NCI-H2227 (cell line): Measurements from ENCODE around the gene TRRAP.
A peak's percentile ranks its signal among the peaks of the same experiment; 100 is the strongest.
"Not testable (repeated sequence)": the region's sequence is repeated elsewhere in the genome, so short reads cannot be mapped to it uniquely, and the experiment has no call there.

Experiments used
- DNase-seq: peaks from one replicate; lab custom pipeline; 2025; ENCODE audit not compliant: unreplicated experiment; lab: John Stamatoyannopoulos, UW

TRRAP gene

DNA sequence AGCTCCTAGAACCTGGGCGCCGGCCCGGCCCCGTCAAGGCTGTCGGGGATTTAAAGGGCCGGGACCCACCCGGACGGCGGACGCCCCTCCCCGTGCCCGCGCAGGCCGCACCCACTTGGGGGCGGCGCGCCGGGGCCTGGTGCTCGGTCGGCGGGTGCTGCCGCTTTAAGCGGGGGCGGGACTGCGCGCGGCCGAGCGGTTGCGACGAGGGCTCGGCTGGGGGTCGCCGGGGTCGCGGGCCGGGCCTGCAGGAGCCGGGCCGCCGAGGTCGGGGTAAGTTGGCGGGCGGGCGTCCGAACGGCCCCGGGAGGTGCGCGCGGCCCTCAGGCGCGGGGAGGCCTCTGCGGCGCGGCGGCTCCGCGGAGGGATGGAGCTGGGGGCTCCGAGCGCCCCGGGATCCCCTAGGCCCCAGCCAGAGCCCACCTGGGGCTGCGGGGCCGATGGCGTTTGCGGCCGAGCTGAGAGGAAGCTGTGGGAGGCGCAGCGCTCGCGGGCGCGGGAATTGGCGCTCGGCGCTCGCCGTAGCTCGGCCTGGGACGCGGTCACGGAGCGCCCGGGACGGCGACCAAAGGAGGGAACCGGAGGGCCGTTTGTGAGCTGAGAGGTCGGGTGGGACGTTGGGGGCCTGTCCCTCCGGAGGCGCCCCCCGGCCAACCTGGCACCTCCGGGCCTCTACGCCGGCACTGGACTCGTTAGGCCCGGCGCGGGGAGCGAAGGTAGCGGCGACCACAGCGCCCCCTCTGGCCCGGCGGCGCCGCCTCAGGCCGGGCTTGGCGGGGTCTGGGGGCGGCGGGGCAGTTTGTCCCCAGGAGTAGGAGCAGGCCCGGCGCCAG is at the start of gene TRRAP:
TRRAP (plus strand) TSS at position 168 of the 833 bp plus-strand sequence. CDS start 2,619 bp downstream, outside the sequence.
- peak; percentile 92 for DNase-seq

- DNase-seq, result no peak
These were observed 47.3 kb upstream of the TRRAP start for GRCh38 chr7:98830972-98831548.

GRCh38 chr7:98831641-98832221 is 46.6 kb upstream of the TRRAP start:
- peak; percentile 19 for DNase-seq

DNA sequence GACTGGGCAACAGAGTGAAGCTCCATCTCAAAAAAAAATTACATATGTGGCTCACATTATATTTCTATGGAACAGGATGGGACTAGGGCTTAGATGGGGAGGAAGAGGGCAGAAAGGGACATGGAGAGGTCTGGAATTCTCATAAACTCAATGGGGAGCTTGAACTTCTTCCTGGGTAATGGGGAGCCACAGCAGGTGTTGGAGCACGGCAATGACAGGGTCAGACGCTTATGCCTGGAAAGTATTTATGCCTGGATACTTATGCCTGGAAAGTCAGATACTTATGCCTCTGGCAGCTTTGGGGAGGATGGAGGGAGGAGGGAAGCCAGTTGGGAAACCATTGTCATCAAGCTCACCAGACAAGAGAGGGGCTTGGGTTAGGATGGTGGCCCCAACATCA is 45.3 kb upstream of the TRRAP start:
- no peak for DNase-seq

- no peak for DNase-seq
These were observed 43.4 kb upstream of the TRRAP start for GRCh38 chr7:98834949-98835348.

GRCh38 chr7:98836811-98837629 is 41.3 kb upstream of the TRRAP start:
- peak; percentile 79 for DNase-seq

DNA sequence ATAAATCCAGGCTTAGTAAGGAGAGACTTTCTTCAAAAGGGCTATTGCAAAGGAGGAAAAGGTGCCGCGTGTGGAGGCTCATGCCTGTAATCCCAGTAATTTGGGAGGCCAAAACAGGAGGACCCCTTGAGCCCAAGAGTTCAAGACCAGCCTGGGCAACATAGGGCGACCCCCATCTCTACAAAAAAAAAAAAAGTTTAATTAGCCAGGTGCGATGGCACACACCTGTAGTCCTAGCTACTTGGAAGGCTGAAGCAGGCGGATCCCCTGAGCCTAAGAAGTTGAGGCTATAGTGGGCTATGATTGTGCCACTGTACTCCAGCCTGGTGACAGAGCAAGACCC is 40.7 kb upstream of the TRRAP start:
- DNase-seq, result no peak

DNA sequence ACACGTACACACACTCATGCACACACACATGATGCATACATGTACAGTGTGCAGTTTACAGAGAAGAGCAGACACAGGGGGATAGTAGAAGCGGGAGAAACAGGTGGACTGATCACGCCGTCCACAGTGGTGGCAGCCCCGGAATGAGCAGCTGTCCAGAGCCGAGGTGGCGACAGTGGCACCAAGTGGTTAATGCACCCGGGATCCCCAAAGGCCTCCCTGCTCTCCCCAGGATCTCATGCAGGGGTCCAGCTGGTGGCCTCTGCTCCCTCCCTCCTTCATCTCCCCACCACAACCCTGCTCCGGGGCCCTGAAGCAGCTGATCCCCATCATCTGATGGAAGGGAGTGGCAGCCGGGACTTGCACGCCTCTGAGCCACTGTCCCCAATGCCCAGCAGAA is 38.2 kb upstream of the TRRAP start:
- DNase-seq, result no peak

- no peak for DNase-seq
These were observed 37.6 kb upstream of the TRRAP start for GRCh38 chr7:98840722-98841121.

GRCh38 chr7:98841179-98841997 is 36.9 kb upstream of the TRRAP start:
- peak; percentile 79 for DNase-seq

- DNase-seq, result not testable (repeated sequence)
These were observed 35.8 kb upstream of the TRRAP start for GRCh38 chr7:98842552-98842951.

DNA sequence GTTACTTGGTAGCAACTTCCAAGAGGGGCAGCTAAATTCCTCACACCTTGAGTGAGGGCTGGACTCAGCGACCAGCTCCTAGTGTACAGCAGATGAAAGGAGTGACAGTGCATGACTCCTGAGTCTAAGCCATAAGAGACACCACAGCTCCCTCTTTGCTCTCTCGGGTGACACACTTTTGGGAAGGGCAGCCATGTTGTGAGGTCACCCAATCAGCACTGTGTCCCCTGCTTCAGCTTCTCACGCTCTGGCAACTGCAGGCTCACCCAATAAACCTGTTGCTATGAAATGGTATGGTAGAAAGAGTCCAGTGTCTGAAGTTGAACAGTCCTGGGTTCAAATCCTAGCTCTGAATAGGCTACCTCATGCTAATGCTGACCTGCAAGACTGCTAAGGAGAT is 29.4 kb upstream of the TRRAP start:
- no peak for DNase-seq

DNA sequence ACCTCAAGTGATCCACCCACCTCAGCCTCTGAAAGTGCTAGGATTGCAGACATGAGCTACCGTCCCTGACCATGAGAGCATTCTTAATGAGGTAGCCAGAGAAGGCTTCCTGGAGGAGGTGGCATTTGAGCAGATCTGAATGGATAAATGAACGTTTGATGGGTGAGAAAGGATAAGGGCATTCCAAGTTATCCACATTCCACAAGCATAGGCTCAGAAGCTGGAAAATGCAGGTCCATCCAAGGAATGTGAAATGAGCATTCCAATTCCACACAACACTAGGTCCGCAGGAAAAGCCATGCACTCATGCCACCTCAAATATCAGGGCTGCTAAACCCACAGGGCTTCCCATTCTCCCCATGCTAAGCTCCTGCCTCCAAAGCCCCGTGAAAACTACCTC is 25.5 kb upstream of the TRRAP start:
- DNase-seq, result no peak

- no peak for DNase-seq
These were observed 22.5 kb upstream of the TRRAP start for GRCh38 chr7:98855610-98856422.

DNA sequence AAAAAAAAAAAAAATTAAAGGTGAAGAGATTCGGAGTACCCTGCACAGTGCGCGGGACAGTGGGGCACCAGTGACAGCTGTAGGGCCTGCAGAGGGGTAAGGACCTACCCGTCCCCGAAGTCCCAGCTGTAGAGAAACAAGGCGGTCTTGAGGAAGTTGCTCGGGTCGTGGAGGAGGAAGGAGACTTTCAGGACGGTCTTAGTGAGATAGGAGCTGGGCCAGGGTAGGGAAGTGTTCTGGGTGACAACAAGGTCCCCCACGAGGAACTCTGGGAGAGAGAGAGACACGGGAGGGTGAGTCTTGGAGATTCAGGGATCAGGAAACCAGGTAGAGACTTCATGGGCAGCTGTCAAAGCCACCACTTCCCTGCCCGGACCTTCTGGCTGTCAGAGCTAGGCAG is 18.3 kb upstream of the TRRAP start:
- no peak for DNase-seq

GRCh38 chr7:98862203-98862602 is 16.1 kb upstream of the TRRAP start:
- DNase-seq, result no peak

GRCh38 chr7:98862716-98863420 is 15.5 kb upstream of the TRRAP start:
- no peak for DNase-seq

DNA sequence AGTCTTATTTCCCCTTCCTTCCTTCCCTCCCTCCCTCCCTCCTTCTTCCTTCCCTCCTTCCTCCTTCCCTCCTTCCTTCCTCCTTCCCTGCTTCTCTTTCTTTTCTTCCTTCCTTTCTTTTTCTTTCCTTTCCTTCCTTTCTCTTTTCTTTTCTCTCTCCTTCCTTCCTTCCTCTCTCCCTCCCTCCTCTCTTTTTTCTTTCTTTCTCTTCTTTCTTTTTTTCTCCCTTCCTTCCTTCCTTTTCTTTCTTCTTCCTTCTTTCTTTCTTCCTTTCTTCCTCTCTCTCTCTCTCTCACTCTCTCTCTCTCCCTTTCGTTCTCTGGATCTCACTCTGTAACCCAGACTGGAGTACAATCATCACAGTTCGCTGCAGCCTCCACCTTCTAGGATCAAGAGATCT is 14.7 kb upstream of the TRRAP start:
- DNase-seq, result no peak

- no peak for DNase-seq
These were observed 13.4 kb upstream of the TRRAP start for GRCh38 chr7:98864731-98865453.
